Breast epithelium (tissue), 4 donors: ENCODE data around the gene MLLT10. TPM values are rescaled to one million over a fixed set of nuclear protein-coding genes. Genes with fewer than 3 reads are reported as not detected.

Source experiments
- DNase-seq, 2 donors: peaks; one replicate each; pipeline ENCODE4 v3.0.0-alpha.2; 2019; ENCODE audit warnings: low spot score in 2 of 2
- H3K27ac ChIP-seq, 2 donors: fragments of 200-600 bp; sonication (generic) in 1 of 2; one replicate each; pipeline ENCODE4 v1.5.1; 2016 to 2019; ENCODE audit warnings: mild to moderate bottlenecking in 1 of 2
- H3K27me3 ChIP-seq, 2 donors: fragments of 200-600 bp; sonication (generic) in 1 of 2; one replicate each; pipeline versions ENCODE4 v1.5.1 to v1.6.0; 2017 to 2019; ENCODE audit warnings: control low read depth in 1 of 2, mild to moderate bottlenecking in 1 of 2
- H3K36me3 ChIP-seq: fragments of 200-600 bp; one replicate; pipeline ENCODE4 v1.5.1; 2019
- H3K4me1 ChIP-seq, 2 donors: fragments of 200-600 bp; sonication (generic); one replicate each; pipeline ENCODE4 v1.5.1; 2016 to 2019; ENCODE audit warnings: control low read depth in 1 of 2
- H3K4me3 ChIP-seq, 3 donors: fragments of 200-600 bp; sonication (generic); 1 replicate in 2 of 3; 2 replicates in 1 of 3; pipeline ENCODE4 v1.5.1; 2016 to 2019; ENCODE audit warnings: mild to moderate bottlenecking in 3 of 3, moderate library complexity in 2 of 3
- H3K9me3 ChIP-seq, 2 donors: fragments of 200-600 bp; sonication (generic) in 1 of 2; one replicate each; pipeline ENCODE4 v1.5.1; 2016 to 2019; ENCODE audit warnings: control low read depth in 1 of 2
- POLR2A ChIP-seq: fragments of 450-650 bp; IDR thresholded peaks from one replicate; pipeline ENCODE4 v1.6.1; 2016; ENCODE audit warnings: antibody characterized with exemption, mild to moderate bottlenecking, moderate library complexity
- POLR2AphosphoS5 ChIP-seq, 3 donors: sonication (generic); formaldehyde crosslinking; IDR thresholded peaks; one replicate each; pipeline ENCODE4 v1.6.1; 2017; ENCODE audit warnings: antibody characterized with exemption in 3 of 3
- intact Hi-C: fragments of 100-400 bp; cut with DNase I; formaldehyde crosslinking; loops from one replicate; pipeline ENCODE4 v1.15.1; 2023; ENCODE audit warnings: low total_unique reads
- total RNA-seq, 3 donors: library from RNA; depleted of rRNA; stranded (reverse); fragments of >200 nt; gene quantifications; one replicate each; pipeline ENCODE4 v1.1.0, GENCODE V29; 2016
- TF ChIP-seq, protein P1 (sequence below), 3 donors: fragments of 450-650 bp; IDR thresholded peaks; one replicate each; pipeline ENCODE4 v1.5.1; 2016 to 2017; ENCODE audit warnings: antibody characterized with exemption in 3 of 3, mild to moderate bottlenecking in 3 of 3, moderate library complexity in 3 of 3

MLLT10 gene
- total RNA-seq, 3 donors from 2014 or later = 45.6 to 74.6 (median 58.0) TPM

DNA sequence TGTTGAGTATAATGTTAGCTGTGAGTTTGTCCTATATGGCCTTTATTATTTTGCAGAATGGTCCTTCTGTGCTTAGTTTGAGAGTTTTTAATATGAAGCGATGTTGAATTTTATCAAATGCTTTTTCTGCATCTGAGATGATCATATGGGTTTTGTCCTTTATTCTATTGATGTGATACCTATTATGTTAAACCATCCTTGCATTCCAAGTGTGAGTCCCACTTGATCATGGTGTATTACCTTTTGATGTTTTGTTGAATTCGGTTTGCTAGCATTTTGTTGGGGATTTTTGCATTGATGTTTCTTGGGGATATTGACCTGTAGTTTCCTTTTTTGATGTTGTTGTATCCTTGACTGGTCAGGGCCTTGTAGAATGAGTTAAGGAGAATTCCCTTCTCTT is 166.4 kb downstream of the MLLT10 start:
- H3K4me1 ChIP-seq = no peaks in the 10 kb centered on the region
- peaks cover 10 to 27% of the 10 kb centered on the region in 2 donors for H3K9me3 ChIP-seq
- no peaks in the 10 kb centered on the region for H3K36me3 ChIP-seq
- intact Hi-C loops = no loop called here
- TF ChIP-seq POLR2AphosphoS5 (IDR thresholded peaks at IDR 0.05) (no peak), POLR2A (no peak)
- TF ChIP-seq, protein P1, sequence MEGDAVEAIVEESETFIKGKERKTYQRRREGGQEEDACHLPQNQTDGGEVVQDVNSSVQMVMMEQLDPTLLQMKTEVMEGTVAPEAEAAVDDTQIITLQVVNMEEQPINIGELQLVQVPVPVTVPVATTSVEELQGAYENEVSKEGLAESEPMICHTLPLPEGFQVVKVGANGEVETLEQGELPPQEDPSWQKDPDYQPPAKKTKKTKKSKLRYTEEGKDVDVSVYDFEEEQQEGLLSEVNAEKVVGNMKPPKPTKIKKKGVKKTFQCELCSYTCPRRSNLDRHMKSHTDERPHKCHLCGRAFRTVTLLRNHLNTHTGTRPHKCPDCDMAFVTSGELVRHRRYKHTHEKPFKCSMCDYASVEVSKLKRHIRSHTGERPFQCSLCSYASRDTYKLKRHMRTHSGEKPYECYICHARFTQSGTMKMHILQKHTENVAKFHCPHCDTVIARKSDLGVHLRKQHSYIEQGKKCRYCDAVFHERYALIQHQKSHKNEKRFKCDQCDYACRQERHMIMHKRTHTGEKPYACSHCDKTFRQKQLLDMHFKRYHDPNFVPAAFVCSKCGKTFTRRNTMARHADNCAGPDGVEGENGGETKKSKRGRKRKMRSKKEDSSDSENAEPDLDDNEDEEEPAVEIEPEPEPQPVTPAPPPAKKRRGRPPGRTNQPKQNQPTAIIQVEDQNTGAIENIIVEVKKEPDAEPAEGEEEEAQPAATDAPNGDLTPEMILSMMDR (IDR thresholded peaks at IDR 0.05) = no peak
- no peak overlapping the region for H3K27ac ChIP-seq
- no peak overlapping the region for H3K4me3 ChIP-seq
- H3K27me3 ChIP-seq = no peaks in the 10 kb centered on the region
- no peak for DNase-seq

DNA sequence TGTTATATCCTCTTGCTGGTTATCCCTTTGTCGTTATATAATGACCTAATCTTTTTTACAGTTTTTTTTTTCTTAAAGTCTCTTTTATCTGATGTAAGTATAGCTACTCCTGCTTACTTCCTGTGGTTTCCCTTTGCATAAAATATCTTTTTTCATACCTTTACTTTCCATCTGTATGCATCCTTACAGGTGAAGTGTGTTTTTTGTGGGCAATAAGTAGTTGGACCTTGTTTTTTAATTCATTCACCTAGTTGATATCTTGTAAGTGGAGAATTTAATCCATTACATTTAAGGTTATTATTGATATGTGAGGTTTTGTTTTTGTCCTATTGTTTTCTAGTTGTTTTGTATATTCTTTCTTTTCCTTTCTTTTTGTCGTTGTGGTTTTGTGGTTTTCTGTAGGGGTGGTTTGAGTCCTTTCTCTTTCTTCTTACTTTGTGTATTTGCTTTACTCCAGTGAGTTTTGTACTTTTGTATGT is 168.6 kb downstream of the MLLT10 start:
- Histone ChIP-seq H3K27ac (no peak overlapping the region), H3K4me3 (no peak overlapping the region), H3K36me3 (no peaks in the 10 kb centered on the region), H3K9me3 (peaks cover 10 to 27% of the 10 kb centered on the region in 2 donors), H3K4me1 (no peaks in the 10 kb centered on the region), H3K27me3 (no peaks in the 10 kb centered on the region)
- TF ChIP-seq POLR2AphosphoS5 (IDR thresholded peaks at IDR 0.05) (no peak), POLR2A (no peak)
- TF ChIP-seq, protein P1 (IDR thresholded peaks at IDR 0.05) = no peak
- DNase-seq = no peak
- intact Hi-C loops = no loop called here

DNA sequence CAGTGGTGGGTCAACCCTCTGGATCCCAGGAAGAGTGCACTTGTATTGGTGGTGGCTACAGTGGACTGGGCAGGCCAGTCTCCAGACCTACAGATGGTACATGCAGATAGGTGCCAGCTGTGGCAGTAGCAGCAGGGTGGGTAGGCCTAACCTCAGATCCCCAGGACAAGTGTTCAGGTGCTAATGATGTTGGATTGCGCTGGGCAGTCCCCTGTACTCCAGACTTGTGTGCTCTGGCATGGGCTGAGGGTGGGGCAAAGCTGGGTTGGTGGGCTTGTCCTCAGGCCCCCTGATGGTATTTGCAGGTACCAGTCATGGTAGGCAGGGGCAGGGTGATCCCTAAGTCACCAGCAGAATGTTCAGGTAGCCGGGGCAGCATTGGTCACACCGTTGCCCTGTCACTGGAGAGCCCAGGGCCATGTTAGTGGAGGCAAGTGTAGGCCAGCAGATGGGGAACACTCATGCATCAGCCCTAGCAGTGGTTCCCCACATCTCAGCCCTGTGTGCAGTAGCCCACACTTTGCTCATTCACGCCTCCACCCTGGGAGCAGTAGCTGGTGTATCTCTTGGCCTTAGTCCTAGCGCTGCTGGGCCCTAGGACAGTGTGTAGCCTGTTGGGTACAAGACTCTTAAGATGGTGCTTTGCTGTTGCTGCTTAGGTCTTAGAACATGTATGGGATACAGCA is 171.3 kb downstream of the MLLT10 start:
- peaks cover 10 to 13% of the 10 kb centered on the region in 2 donors for H3K9me3 ChIP-seq
- intact Hi-C loops = no loop called here
- H3K27me3 ChIP-seq = no peaks in the 10 kb centered on the region
- TF ChIP-seq, protein P1 (IDR thresholded peaks at IDR 0.05) = no peak
- TF ChIP-seq POLR2A (no peak), POLR2AphosphoS5 (IDR thresholded peaks at IDR 0.05) (no peak)
- H3K36me3 ChIP-seq = no peaks in the 10 kb centered on the region
- no peak overlapping the region for H3K4me3 ChIP-seq
- no peak overlapping the region for H3K27ac ChIP-seq
- no peaks in the 10 kb centered on the region for H3K4me1 ChIP-seq
- DNase-seq = no peak

DNA sequence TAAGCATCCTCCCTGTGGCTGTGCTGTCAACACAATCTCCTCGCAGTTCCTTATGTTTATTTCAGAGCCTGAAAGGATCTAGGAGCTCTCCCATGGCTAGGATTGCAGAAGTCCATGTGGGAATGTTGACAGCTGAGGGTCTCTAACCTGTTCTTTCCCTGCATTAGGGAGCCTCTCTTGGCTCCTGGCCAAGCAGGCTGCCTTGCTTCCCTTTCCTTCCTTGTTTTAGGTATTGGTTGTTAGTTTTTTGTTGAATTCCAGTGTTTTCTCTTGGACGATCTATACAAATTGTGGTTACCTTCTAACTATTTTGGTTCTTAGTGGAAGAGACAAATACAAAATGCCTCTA is 171.8 kb downstream of the MLLT10 start:
- no peaks in the 10 kb centered on the region for H3K27me3 ChIP-seq
- intact Hi-C loops = no loop called here
- TF ChIP-seq, protein P1 (IDR thresholded peaks at IDR 0.05) = no peak
- TF ChIP-seq POLR2AphosphoS5 (IDR thresholded peaks at IDR 0.05) = no peak
- no peak for TF ChIP-seq POLR2A
- no peaks in the 10 kb centered on the region for H3K4me1 ChIP-seq
- no peak overlapping the region for H3K27ac ChIP-seq
- DNase-seq = no peak
- H3K4me3 ChIP-seq = no peak overlapping the region
- peaks cover 6 to 7% of the 10 kb centered on the region in 2 donors for H3K9me3 ChIP-seq
- H3K36me3 ChIP-seq = no peaks in the 10 kb centered on the region

DNA sequence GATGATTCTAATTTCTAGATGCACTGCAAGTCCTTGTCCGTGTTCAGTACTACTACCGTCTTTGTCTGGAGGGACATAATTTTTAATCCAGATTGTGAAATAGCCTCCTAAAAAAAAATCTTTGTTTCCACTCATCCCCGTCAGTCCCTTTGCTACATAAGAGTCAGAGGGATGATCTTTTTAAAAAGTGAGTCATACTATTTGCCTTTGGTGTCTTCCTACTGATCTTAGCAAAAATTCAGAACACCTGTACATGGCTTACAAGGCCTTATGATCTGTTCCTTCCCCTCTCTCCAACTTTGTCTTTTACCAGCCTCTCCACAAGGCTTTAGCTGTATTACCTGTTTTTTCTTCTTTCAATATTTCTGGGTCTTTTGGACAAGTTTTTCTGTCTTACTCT is 173.5 kb downstream of the MLLT10 start:
- Histone ChIP-seq H3K27ac (no peak overlapping the region), H3K36me3 (no peaks in the 10 kb centered on the region), H3K4me1 (no peaks in the 10 kb centered on the region), H3K4me3 (no peak overlapping the region), H3K9me3 (no peaks in the 10 kb centered on the region), H3K27me3 (no peaks in the 10 kb centered on the region)
- intact Hi-C loops = no loop called here
- TF ChIP-seq, protein P1 (IDR thresholded peaks at IDR 0.05) = no peak
- TF ChIP-seq POLR2AphosphoS5 (IDR thresholded peaks at IDR 0.05) (no peak), POLR2A (no peak)
- DNase-seq = no peak
